ENCODE measurements around the gene AMPH. TPM values are rescaled to one million over a fixed set of nuclear protein-coding genes. Genes with fewer than 3 reads are reported as not detected.

AMPH gene
- total and polyA plus RNA-seq, 9 of the 15 experiments (the other 6 are each of a cell fraction or from before 2014, with no cell fraction given): 0.03 to 0.35 TPM; not detected in 7

GRCh38 chr7:38679419-38679818 lies 48.2 kb upstream of the AMPH start:
- FAIRE-seq: no peak
- no peak for TF ChIP-seq CBFA2T3 (IDR thresholded peaks at IDR 0.05)
- TF ChIP-seq ZNF408 (CRISPR knock-in tag; IDR thresholded peaks at IDR 0.05; ENCODE audit: low read depth): no peak
- no peak for TF ChIP-seq CBFA2T2 (conservative IDR thresholded peaks at IDR 0.05)
- TF ChIP-seq HDGF (IDR thresholded peaks at IDR 0.05): no peak
- TF ChIP-seq TCF7 (IDR thresholded peaks at IDR 0.05; ENCODE audit: borderline replicate concordance): no peak
- TF ChIP-seq ZNF668 (CRISPR knock-in tag; IDR thresholded peaks at IDR 0.05): no peak
- TF ChIP-seq SMARCC2 (IDR thresholded peaks at IDR 0.05; ENCODE audit: low read depth): no peak
- no peak for TF ChIP-seq STAT6 (CRISPR knock-in tag; IDR thresholded peaks at IDR 0.05)
- no peak for TF ChIP-seq ATF1 (CRISPR knock-in tag; IDR thresholded peaks at IDR 0.05)
- TF ChIP-seq ATF1 (tag; IDR thresholded peaks at IDR 0.05): no peak
- no peak for TF ChIP-seq ZBTB8A (IDR thresholded peaks at IDR 0.05; ENCODE audit: partially characterized antibody)
- TF ChIP-seq CEBPG (CRISPR knock-in tag; IDR thresholded peaks at IDR 0.05): no peak
- no peak for TF ChIP-seq CEBPG (tag; conservative IDR thresholded peaks at IDR 0.05 in 1 of 2, IDR thresholded peaks at IDR 0.05 in 1 of 2)
- no peak for TF ChIP-seq SOX6 (IDR thresholded peaks at IDR 0.05)
- TF ChIP-seq HDAC1 (IDR thresholded peaks at IDR 0.05): no peak
- no peak for TF ChIP-seq ZFP30 (CRISPR knock-in tag; IDR thresholded peaks at IDR 0.05; ENCODE audit: borderline replicate concordance)
- TF ChIP-seq CBX3 (IDR thresholded peaks at IDR 0.05; ENCODE audit: borderline replicate concordance in 1 of 2, low read length in 2 of 2): no peak
- TF ChIP-seq ATF3 (IDR thresholded peaks at IDR 0.05): no peak
- no peak for TF ChIP-seq ATF3 (CRISPR knock-in tag; conservative IDR thresholded peaks at IDR 0.05)
- no peak for TF ChIP-seq ZNF655 (CRISPR knock-in tag; IDR thresholded peaks at IDR 0.05)
- no peak for TF ChIP-seq MAFF (IDR thresholded peaks at IDR 0.05; ENCODE audit: low read length)
- TF ChIP-seq MXI1 (IDR thresholded peaks at IDR 0.05; ENCODE audit: low read depth, low read length): no peak

More at GRCh38 chr7:38679419-38679818, 48.2 kb upstream of the AMPH start:
- Histone ChIP-seq H3K4me1 (replicated peaks in 1 of 2; ENCODE audit: control insufficient read depth in 2 of 2, insufficient read depth in 2 of 2, low read length in 2 of 2) (no peaks in the 10 kb centered on the region), H3K36me3 (ENCODE audit: control insufficient read depth, insufficient read depth, low read length) (no peaks in the 10 kb centered on the region), H3K79me2 (ENCODE audit: control insufficient read depth, insufficient read depth, low read length) (no peaks in the 10 kb centered on the region), H3K9me3 (replicated peaks; ENCODE audit: control insufficient read depth, insufficient read depth, low read depth, low read length) (no peaks in the 10 kb centered on the region), H3K27me3 (ENCODE audit: control insufficient read depth in 2 of 2, insufficient read depth in 2 of 2, low read length in 2 of 2) (peaks cover 0 to 10% of the 10 kb centered on the region in 2 experiments; a peak in 3 of 5 replicates), H3K27ac (ENCODE audit: extremely low read depth, low read depth, low read length) (no peak overlapping the region), H3K9me1 (ENCODE audit: control insufficient read depth, insufficient read depth, low read length) (no peaks in the 10 kb centered on the region), H2AFZ (ENCODE audit: low read depth, low read length) (no peak overlapping the region), H3K4me2 (ENCODE audit: insufficient read depth, low read length) (no peak overlapping the region), H3K4me3 (no peak overlapping the region), H3K9ac (ENCODE audit: insufficient read depth in 1 of 2, low read depth in 2 of 2, low read length in 2 of 2) (no peak overlapping the region), H4K20me1 (replicated peaks; ENCODE audit: control insufficient read depth, insufficient read depth, low read length) (no peaks in the 10 kb centered on the region; the same call in 1 of the 2 replicates)
- in situ Hi-C loops (cut with MboI): no loop called here
- POLR2A ChIA-PET: interaction anchor here (1.0 to 1.3 kb wide), 2 partner anchors 10 to 121 kb away, joined by 3 to 5 read pairs; no protein-coding TSS in a partner anchor
- no peak for DNase-seq (ENCODE audit: extremely low read depth in 1 of 4, low spot score in 3 of 4)
- CTCF ChIA-PET (ENCODE audit: low intra/inter-chr PET ratio): no interaction called here
- ATAC-seq: no peak
- intact Hi-C loops (cut with micrococcal nuclease): no loop called here
- WGBS (ENCODE audit: insufficient coverage, low coverage, missing lambda C conversion rate): 0% methylated on average over 3 of the region's 3 CpGs
- no TSS peak for BruUV-seq (replicated peaks)

All from K562 (cell line).